Ammon's horn (tissue), 1 donor: Measurements from ENCODE around the gene FGGY.
A peak's percentile ranks its signal among the peaks of the same experiment; 100 is the strongest.

Experiments
- DNase-seq: peaks from one replicate; pipeline ENCODE4 v3.0.0-alpha.2; 2016; ENCODE audit warnings: low spot score

FGGY gene

DNA sequence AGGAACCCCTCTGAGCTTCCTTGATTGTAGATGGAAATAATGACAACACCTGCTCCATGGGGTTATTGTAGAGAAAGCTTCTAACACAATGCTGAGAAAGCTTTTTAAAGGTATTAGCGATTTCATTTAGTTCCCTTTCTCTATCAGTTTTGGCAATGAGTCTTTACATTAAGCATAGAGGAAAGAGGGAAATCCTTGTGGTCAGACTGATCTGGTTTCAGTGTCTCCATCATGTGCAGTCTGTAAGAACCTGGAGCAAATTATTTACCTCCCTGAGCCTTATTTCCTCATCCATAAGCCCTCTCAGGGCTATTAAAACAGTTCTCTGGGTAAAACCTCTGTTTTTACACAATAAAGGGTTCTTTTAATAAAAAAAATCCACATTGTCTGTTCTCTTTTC is 87.5 kb downstream of the FGGY start:
- no peak for DNase-seq

DNA sequence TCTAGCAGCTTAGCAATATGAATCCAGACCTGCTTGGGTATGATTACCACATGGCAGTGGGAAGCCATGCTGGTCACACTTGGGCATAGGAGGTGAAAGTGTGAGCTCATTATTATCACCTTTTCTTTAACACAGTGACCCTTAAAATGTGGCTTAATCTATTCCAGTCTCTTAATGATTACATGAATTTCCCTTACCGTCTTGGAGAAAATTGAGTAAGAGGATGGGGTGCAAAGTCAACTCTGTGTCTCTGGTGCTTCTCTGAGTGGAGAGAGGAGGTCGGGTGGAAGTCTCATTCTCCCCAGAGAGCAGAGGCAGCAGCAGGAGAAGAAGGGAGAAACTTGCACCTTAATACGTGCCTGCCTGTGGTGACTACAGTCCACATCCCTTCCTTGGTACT is 91.3 kb downstream of the FGGY start:
- DNase-seq = no peak

GRCh38 chr1:59389847-59390246 is 93.0 kb downstream of the FGGY start:
- no peak for DNase-seq

- DNase-seq = no peak
Measured at GRCh38 chr1:59390307-59390706, 93.4 kb downstream of the FGGY start.

GRCh38 chr1:59391212-59392179 is 94.6 kb downstream of the FGGY start:
- DNase-seq = no peak

DNA sequence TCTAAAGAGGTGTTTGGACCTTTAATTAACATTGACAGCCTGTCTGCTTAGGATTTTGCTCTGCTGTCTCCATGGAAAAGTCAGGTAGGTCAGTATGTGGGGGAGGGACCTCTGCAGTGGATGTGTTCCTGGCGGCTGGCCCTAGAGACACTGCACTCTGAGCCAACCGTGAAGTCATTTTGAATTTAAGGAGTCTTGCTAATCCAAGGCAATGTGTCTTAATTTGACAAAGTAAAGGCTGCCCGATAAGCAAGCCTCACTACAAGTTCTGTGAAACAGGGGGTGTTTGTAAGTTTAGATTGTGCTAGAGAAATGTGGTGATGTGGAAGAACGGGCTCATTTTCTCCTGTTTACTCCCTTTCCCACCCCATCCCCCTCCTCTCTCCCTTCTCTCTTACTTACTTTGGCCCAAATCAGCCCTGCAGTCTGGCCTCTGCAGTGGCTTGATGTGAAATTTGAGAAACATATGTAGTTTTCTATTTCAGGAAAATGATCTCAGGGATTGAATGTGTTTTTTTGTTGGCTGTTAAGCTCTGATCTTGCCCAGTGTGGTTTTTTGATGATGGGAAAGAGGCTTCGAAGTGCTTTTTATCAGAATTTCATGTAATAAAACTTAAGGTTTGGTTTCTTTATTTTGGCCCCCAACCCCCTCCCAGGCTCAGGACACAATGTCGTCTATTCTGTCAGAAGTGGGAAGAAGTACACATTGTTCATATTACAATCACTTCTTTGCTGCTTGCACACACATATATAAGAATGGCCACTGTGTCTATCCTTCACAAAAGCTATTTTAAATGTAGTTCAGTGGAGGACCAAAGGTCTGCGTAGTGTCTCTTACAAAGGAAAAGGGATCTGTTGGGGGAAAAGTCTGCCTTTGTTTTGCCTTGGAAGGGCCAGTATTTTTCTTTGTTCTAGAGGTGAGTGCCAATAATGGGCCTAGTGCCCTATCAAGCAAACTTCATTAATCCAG is 96.6 kb downstream of the FGGY start:
- DNase-seq = peak; percentile 60

- DNase-seq = no peak
Measured at GRCh38 chr1:59394706-59395425, 98.0 kb downstream of the FGGY start.

GRCh38 chr1:59396387-59396786 is 99.5 kb downstream of the FGGY start:
- DNase-seq = no peak

GRCh38 chr1:59397139-59397858 is 100.4 kb downstream of the FGGY start:
- no peak for DNase-seq

DNA sequence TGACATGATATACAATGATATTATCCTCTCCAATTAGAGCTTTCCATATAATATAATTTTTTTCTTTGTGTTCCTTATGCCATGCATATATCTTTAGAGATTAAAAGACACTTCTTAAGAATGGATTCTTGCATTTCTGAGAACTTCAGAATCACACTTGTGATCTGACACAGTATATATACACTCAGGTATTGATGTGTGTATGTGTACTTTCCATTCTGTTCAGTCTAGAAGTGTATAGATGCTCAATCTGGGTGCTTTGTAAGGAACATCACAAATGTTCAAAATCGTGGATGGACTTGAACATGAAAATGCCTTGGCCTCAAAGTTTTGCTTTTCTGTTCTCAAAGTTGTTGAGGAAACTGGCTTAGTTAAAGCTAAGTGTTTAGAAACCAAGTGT is 102.7 kb downstream of the FGGY start:
- no peak for DNase-seq

DNA sequence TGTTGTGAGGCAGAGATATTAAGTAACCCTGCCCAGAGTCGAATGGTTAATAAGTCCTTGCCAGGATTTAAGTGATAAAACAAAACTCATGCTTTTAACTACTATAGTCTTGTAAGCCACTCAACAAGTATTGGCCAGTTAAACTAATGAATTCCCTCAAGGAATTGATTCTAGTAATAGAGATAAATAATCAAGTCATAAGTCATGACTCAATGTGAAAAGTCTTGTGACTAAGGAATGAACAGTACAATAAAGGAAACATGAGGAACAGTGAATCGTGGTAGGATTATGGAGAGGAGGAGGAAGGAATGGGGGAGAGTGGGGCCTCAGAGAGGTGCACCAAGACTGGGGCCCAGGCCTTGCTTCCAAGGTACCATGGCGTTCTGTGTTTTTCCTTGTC is 104.7 kb downstream of the FGGY start:
- DNase-seq = no peak

GRCh38 chr1:59404796-59405195 is 107.9 kb downstream of the FGGY start:
- no peak for DNase-seq

GRCh38 chr1:59406437-59407164 is 109.7 kb downstream of the FGGY start:
- no peak for DNase-seq

DNA sequence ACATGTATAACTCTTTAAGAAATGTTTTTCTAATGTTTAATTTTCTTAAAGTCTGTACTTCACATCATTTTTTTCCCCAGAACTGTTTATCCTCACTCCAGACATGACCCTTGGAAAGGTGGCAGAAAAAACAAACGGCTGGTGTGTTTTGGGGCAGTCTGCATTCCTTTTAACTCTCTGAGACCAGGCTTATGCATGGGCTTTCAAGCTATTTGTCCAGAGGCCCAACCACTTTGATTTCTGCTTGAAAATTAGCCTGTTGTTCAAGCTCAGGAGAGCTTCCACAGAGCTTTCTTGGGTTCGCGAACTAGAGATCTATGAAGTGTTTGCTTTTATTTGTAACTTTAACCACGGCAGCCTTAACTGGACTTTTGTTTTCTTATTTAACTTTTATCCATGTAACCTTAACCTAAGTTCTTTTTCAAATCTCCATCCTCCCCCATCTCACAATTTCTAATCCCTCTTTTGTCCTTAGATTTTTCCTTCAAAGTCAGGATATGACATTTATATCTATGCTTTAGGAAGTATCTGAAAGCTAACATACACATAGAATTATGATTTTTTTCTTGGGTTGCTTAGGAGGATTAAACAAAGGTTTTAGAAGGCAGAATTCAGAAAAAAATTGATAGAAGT is 111.8 kb downstream of the FGGY start:
- DNase-seq = no peak

DNA sequence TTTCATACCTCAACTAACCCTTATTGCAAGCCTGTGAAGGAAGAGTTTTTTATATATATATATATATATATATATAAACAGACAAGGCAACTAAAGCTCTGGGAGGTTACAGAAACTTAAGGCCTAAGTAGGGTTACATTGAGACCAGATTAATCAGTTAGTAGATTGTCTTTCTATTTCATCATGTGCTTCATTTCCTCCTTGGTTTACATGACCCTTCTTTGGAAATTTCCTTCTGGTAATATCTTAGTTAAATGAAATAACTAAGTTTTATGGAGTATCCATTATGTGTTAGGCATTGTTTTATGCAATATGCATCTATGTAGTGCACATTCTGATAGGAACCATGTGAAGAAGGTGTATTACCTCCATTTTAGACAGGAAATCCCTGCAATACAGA is 112.7 kb downstream of the FGGY start:
- DNase-seq = no peak

- DNase-seq = no peak
Measured at GRCh38 chr1:59409986-59410385, 113.1 kb downstream of the FGGY start.

GRCh38 chr1:59410457-59410856 is 113.6 kb downstream of the FGGY start:
- no peak for DNase-seq

DNA sequence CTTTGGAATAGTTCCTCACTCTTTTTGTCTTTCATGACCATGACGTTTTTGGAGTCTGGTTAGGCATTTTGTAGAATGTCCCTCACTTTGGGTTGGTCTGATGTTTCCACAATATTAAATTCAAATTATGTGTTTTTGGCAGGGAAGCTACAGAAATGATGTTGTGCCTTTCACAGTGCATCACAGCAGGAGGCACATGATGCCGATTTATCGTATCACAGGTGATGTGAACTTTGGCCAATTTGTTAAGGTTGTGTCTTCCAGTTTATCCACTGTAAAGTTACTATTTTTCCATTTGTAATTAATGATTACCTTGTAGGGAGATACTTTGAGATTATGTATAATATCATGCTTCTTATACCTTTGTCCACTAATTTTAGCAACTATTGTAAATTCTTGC is 114.3 kb downstream of the FGGY start:
- no peak for DNase-seq

DNA sequence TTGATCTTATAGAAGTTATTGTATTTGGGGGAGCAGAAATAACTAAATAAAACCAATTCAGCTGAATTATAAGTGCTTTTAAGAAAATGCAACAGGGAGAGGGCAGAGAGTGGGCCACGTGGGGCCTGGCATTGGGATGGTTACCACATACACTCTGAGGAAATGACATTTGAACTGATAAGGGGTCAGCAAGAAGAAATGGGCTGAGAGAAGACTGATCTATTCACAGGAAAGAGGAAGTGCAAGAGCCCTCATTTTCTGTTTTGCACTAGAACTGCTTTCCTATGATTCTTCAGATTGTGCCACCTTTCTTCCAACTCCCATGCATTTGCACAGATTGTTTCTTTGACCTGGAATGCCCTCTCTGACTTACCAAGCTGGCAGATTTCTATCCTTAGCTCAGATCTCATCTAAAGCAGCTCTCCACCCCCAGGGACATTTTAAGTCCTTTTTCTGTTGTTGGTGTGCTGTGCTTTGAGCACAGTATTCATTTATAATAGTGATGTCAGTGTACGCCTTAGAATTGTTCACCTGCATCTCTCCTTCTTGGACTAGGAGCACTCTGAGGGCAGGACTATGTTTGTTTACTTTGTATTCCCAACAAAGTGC is 115.9 kb downstream of the FGGY start:
- no peak for DNase-seq

DNA sequence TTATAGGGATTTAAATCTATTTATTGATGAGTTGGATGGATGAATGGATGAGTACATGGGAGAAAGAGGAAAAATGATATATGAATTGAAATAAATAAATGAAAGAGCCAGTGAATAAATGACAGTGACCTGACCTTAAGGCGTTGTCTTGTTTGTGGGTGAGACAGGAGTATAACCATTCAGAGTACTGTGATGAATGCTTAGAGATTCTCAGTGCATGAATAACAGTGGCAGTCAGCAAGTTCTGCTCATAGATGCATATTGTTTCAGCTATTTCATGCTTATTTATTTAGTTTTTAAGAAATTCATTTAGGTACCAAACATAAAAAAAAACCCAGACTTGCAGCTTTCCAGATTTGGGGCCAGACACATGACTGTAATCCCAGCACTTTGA is 116.4 kb downstream of the FGGY start:
- DNase-seq = no peak
